Activated CD4-positive, alpha-beta T cell treated with anti-CD3 and anti-CD28 coated beads for 48 hours (primary cell): Measurements from ENCODE around the gene POLR1B.
"Not testable (repeated sequence)": the region's sequence is repeated elsewhere in the genome, so short reads cannot be mapped to it uniquely, and the experiment has no call there.

Source experiments
- DNase-seq: peaks from one replicate; pipeline ENCODE4 v3.0.0-alpha.2; 2020

POLR1B gene, protein sequence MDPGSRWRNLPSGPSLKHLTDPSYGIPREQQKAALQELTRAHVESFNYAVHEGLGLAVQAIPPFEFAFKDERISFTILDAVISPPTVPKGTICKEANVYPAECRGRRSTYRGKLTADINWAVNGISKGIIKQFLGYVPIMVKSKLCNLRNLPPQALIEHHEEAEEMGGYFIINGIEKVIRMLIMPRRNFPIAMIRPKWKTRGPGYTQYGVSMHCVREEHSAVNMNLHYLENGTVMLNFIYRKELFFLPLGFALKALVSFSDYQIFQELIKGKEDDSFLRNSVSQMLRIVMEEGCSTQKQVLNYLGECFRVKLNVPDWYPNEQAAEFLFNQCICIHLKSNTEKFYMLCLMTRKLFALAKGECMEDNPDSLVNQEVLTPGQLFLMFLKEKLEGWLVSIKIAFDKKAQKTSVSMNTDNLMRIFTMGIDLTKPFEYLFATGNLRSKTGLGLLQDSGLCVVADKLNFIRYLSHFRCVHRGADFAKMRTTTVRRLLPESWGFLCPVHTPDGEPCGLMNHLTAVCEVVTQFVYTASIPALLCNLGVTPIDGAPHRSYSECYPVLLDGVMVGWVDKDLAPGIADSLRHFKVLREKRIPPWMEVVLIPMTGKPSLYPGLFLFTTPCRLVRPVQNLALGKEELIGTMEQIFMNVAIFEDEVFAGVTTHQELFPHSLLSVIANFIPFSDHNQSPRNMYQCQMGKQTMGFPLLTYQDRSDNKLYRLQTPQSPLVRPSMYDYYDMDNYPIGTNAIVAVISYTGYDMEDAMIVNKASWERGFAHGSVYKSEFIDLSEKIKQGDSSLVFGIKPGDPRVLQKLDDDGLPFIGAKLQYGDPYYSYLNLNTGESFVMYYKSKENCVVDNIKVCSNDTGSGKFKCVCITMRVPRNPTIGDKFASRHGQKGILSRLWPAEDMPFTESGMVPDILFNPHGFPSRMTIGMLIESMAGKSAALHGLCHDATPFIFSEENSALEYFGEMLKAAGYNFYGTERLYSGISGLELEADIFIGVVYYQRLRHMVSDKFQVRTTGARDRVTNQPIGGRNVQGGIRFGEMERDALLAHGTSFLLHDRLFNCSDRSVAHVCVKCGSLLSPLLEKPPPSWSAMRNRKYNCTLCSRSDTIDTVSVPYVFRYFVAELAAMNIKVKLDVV

DNA sequence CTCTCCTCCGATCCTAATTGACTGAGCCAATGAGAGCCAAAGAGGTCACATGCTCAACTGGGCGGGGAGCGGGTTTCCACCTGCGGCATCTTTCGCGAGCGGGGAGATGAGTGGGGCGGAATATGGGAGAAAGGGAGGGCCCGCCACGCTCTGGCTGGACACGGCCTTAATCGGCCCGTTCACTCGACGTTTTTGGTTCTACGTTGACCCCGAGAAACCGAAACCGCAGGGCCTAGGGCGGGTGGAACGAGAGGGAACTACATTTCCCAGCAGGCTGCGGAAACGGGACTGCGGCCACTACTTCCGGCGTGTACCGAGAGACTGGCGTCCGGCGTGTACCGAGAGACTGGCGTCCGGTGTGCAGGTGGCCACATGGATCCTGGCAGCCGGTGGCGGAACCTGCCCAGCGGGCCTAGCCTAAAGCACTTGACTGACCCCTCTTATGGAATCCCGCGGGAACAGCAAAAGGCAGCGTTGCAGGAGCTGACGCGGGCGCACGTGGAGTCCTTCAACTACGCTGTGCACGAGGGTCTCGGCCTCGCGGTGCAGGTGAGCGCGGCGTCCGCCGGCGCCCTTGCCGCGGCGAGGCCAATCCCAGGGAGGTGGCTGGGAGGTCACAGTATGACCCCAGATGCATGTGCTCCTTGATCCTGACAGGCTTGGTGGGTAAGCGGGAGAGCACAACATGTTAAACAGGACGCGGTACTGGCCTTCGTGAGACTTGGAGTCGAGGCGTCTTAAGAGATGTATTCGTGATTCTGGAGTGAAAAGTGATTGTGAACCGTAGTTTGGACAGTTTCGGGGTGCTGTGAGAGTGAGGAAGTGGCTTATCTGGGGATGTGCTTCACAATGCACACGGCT is at the start of gene POLR1B:
Gene POLR1B (plus strand): TSS at position 343 of the 861 bp plus-strand sequence. CDS start 30 bp downstream, at position 373.
- peak; percentile 83 for DNase-seq

DNA sequence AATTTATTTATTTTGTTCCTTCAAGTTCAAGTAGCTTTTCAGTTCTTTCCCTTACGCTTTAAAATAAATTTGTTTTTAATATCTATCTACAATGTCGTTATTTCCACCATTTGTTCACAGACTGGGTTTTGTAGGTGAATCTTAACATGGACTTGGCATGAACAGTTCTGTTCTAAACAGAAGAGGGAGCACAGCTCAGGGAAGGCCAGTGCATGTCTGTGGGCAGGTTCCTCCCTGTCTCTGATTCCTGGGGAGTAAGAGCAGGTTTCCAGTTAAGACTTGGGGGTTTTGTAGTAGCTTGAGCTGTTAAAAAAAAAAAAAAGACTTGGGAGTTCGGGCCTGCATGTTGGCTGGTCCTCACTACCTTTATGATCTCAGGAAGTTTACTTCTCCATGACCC is 49.2 kb upstream of the POLR1B start:
- DNase-seq: no peak

GRCh38 chr2:112493858-112494648 is 48.2 kb upstream of the POLR1B start:
- DNase-seq: no peak

GRCh38 chr2:112494828-112495227 is 47.4 kb upstream of the POLR1B start:
- DNase-seq: no peak

GRCh38 chr2:112495878-112496277 is 46.4 kb upstream of the POLR1B start:
- not testable (repeated sequence) for DNase-seq

DNA sequence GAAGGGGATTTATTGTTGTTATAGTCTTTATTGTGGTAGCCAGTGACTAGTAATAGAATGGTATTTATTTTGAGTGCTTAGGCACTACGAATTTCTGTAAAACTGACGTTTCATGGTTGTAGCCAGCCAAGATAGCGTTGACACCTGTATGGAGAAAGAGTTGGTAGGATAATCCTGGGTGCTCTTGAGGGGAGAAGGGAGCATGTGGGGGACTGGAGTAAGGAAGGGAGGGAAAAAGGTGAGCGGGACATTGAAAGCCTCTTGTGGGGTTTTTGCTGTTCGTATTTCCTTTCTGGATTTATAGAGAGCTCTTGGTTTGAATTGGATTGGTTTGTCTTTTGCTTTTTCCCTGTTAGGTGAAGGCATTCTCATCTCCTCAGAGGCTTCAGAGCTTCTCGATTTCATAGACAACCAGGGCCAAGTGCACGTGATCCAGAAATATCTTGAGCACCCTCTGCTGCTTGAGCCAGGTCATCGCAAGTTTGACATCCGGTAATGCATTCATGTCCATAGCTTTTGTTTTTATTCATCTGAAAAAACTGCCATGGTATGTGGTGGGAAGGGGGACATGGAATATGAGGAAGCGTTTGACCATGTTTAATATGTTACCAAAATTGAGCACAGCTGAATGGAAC is 41.3 kb upstream of the POLR1B start:
- DNase-seq: peak; percentile 54

- DNase-seq: not testable (repeated sequence)
Measured at GRCh38 chr2:112509239-112509998, 32.8 kb upstream of the POLR1B start.

DNA sequence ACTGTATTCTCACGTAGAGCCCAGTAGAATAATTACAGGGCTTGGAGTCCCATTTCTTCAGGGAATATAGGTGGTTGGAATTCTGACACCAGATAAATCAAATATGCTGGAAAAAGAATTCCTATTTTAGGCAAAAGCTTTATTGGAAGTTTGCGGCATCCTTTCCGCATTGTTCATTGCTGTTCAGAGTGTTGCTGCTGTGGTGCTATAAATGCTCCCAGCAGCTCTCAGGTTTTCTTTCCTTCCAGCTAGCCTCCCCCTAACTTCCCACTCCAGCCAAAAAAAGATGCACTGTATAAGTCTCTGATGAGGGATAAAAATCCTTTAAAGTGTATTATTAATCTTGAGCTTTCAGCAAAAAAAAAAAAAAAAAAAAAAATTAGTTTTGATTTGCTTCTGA is 25.5 kb upstream of the POLR1B start:
- no peak for DNase-seq

DNA sequence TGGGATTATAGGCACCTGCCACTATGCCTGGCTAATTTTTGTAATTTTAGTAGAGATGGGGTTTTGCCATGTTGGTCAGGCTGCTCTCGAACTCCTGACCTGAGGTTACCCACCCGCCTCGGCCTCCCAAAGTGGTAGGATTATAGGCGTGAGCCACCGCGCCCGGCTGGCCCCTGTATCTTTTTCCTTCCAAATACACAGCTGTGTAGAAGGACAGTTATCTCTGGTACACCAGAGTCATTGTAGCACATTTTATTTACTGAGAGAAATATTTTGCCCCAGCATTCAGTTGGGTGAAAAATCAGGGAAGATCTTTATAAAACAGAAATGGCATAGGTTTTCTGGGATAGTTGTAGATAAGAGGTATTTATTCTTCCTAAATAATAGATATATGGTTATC is 23.5 kb upstream of the POLR1B start:
- DNase-seq: no peak

DNA sequence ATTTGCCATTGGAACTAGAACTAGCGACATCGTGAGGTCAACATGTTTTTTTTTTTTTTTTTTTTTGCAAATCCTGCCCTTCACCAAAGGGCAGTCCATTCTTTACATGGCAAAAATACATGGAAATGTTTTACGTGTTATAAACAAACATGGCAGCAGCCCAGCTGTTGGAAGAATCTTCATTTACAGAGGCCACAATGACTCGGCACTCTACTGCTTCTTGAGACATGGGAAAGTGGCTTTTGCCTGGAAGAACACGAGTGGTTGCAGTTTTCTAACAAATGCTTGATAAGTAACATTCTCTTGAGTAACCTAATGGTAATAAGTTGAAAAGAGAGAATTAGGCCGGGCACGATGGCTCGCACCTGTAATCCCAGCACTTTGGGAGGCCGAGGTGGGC is 22.8 kb upstream of the POLR1B start:
- DNase-seq: no peak

GRCh38 chr2:112520234-112520783 is 22.0 kb upstream of the POLR1B start:
- no peak for DNase-seq

DNA sequence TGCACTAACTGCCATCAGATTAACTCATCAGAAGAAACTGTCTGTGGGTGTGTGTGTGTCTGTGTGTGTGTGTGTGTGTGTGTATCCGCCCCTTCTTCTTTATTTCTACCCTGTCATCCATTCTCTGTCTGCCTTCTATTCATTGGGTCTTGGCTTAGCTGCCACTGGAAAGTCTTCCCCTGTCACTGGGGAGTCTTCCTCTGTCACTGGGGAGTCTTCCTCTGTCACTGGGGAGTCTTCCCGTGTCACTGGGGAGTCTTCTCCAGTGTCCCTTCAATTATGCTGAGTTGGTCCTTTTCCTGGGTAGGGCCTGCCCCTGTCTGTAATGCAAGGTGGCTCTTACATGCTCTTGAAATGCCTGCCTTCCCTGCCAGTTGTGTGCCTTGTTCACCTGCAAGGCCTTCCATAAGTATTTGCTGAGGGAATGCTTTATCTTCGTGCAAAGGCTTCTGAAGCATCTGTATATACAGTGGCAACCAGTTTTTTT is 18.9 kb upstream of the POLR1B start:
- no peak for DNase-seq

- DNase-seq: not testable (repeated sequence)
Measured at GRCh38 chr2:112524276-112524675, 18.0 kb upstream of the POLR1B start.

DNA sequence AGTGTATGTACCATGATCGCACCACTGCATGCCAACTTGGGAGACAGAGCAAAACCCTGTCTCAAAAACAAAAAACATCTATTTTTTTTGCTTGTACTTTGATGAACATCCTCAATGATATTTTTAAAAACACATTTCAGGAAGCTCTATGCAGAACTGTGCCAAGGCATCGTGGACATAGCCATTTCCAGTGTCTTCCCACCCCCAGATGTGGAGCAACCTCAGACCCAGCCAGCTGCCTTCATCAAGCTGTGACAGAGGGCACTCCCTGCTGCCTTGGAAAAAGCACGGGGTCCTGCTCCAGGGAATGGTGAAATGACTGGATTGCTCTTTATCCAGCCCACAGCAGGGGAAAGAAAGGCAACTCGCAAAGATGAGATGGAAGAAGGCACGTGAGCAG is 13.7 kb upstream of the POLR1B start:
- no peak for DNase-seq

DNA sequence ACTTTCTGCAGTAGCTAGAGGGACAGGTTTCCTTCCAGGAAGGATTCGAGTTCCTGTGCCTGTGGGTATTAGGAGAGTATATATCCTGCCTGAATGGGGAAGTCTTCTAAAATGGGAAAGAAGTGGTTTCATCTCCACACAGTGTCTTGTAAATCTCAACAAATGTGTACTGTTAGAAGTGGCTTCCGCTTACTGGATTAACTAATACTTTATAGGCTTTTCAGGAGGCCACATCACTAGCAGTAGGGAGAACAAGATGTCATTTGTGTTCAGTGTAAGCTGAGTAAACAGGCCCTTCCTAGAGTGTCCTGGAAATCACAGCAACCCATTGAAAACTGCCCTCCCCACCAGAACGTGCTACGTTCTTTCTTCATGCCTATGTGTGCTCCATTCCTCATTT is 12.5 kb upstream of the POLR1B start:
- no peak for DNase-seq

GRCh38 chr2:112530728-112531127 is 11.5 kb upstream of the POLR1B start:
- no peak for DNase-seq

GRCh38 chr2:112534826-112535225 is 7.4 kb upstream of the POLR1B start:
- no peak for DNase-seq

GRCh38 chr2:112536665-112537064 is 5.6 kb upstream of the POLR1B start:
- DNase-seq: not testable (repeated sequence)

GRCh38 chr2:112539306-112539705 is 3.0 kb upstream of the POLR1B start:
- no peak for DNase-seq

DNA sequence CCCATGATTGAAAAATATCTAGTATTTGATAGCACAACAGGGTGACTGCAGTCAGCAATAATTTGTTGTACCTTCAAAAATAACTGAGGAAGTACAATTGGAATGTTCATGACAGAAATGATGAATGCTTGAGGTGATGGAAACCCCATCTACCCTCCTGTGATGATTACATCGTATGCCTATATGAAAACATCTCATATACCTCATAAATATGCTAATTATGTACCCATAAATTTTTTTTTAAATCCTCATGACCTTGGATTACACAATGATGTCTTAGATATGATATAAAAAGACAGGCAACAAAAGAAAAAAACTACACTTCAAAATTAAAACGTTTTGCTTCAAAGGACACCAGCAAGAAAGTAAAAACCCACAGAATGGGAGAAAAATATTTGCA is 1.4 kb upstream of the POLR1B start:
- no peak for DNase-seq
